ENCODE measurements around the gene AIFM2.

AIFM2 gene

GRCh38 chr10:70146489-70147258 lies 14.0 kb upstream of the AIFM2 start, which contains the start of gene TYSND1:
Gene TYSND1, minus strand, starts transcription at chr10:70146700. Its CDS starts 114 bp downstream, at chr10:70146586.
- peak; percentile 91 for DNase-seq (ENCODE audit: low read depth)
- peak within 1 kb of the TSS; percentile 54 for H3K4me3 ChIP-seq (ENCODE audit: control insufficient read depth, low read depth, low read length)
- peak; percentile 73 for TF ChIP-seq CTCF (IDR thresholded peaks at IDR 0.05; ENCODE audit: control insufficient read depth, insufficient read depth, low read depth, low read length, missing control alignments)

- no peak for DNase-seq (ENCODE audit: low read depth)
- H3K4me3 ChIP-seq (ENCODE audit: control insufficient read depth, low read depth, low read length) = peak overlapping the region; percentile 54
- peak; percentile 19 for TF ChIP-seq CTCF (IDR thresholded peaks at IDR 0.05; ENCODE audit: control insufficient read depth, insufficient read depth, low read depth, low read length, missing control alignments)
Measured at GRCh38 chr10:70145666-70146488, 13.3 kb upstream of the AIFM2 start.

- TF ChIP-seq CTCF (IDR thresholded peaks at IDR 0.05; ENCODE audit: control insufficient read depth, insufficient read depth, low read depth, low read length, missing control alignments) = no peak
- no peak for DNase-seq (ENCODE audit: low read depth)
- H3K4me3 ChIP-seq (ENCODE audit: control insufficient read depth, low read depth, low read length) = peak overlapping the region; percentile 54
Measured at GRCh38 chr10:70145166-70145665, 12.6 kb upstream of the AIFM2 start.

- no peak overlapping the region for H3K4me3 ChIP-seq (ENCODE audit: control insufficient read depth, low read depth, low read length)
- no peak for TF ChIP-seq CTCF (IDR thresholded peaks at IDR 0.05; ENCODE audit: control insufficient read depth, insufficient read depth, low read depth, low read length, missing control alignments)
- DNase-seq (ENCODE audit: low read depth) = no peak
Measured at GRCh38 chr10:70144372-70145110, 11.9 kb upstream of the AIFM2 start.

GRCh38 chr10:70142555-70142954 lies 9.9 kb upstream of the AIFM2 start:
- no peak overlapping the region for H3K4me3 ChIP-seq (ENCODE audit: control insufficient read depth, low read depth, low read length)
- no peak for TF ChIP-seq CTCF (IDR thresholded peaks at IDR 0.05; ENCODE audit: control insufficient read depth, insufficient read depth, low read depth, low read length, missing control alignments)
- DNase-seq (ENCODE audit: low read depth) = no peak

- no peak for DNase-seq (ENCODE audit: low read depth)
- H3K4me3 ChIP-seq (ENCODE audit: control insufficient read depth, low read depth, low read length) = no peak overlapping the region
- no peak for TF ChIP-seq CTCF (IDR thresholded peaks at IDR 0.05; ENCODE audit: control insufficient read depth, insufficient read depth, low read depth, low read length, missing control alignments)
Measured at GRCh38 chr10:70140297-70140696, 7.7 kb upstream of the AIFM2 start.

Data from AG09309 (cell line).